Sigmoid colon (tissue), 4 donors: Measurements from ENCODE around the gene PAPPA.

Experiments used
- POLR2AphosphoS5 ChIP-seq, 4 donors: sonication (generic); formaldehyde crosslinking; IDR thresholded peaks; one replicate each; pipeline ENCODE4 v1.6.1; 2017; ENCODE audit warnings: antibody characterized with exemption in 4 of 4
- TF ChIP-seq, protein P1 (sequence below), 4 experiments: fragments of 450-650 bp in 3 of 4; fragments of 200-600 bp in 1 of 4; IDR thresholded peaks; one replicate each; pipeline ENCODE4 v1.5.1; 2016 to 2019; ENCODE audit warnings: antibody characterized with exemption in 4 of 4, mild to moderate bottlenecking in 3 of 4, moderate library complexity in 2 of 4

DNA sequence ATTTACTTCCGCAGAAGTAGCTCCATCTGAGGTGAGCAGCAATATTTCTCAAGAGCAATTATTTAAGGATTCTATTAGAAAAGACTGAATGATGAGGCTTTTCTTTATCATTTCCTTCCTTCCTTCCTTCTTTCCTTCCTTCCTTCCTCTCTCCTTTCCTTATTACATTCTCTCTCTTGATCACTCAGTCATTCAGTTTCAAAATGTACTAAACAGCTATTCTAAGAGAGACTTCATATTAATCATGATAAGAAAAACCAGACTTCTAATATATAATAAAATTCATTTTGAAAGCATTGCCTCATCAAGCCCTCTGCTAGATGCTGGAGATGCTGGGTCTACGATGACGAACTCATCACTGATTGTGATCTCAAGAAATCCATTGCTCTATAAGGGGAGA lies 30.4 kb upstream of the PAPPA start:
- no peak for TF ChIP-seq POLR2AphosphoS5 (IDR thresholded peaks at IDR 0.05)
- TF ChIP-seq, protein P1, sequence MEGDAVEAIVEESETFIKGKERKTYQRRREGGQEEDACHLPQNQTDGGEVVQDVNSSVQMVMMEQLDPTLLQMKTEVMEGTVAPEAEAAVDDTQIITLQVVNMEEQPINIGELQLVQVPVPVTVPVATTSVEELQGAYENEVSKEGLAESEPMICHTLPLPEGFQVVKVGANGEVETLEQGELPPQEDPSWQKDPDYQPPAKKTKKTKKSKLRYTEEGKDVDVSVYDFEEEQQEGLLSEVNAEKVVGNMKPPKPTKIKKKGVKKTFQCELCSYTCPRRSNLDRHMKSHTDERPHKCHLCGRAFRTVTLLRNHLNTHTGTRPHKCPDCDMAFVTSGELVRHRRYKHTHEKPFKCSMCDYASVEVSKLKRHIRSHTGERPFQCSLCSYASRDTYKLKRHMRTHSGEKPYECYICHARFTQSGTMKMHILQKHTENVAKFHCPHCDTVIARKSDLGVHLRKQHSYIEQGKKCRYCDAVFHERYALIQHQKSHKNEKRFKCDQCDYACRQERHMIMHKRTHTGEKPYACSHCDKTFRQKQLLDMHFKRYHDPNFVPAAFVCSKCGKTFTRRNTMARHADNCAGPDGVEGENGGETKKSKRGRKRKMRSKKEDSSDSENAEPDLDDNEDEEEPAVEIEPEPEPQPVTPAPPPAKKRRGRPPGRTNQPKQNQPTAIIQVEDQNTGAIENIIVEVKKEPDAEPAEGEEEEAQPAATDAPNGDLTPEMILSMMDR (IDR thresholded peaks at IDR 0.05): no peak
